Stimulated activated CD4-positive, alpha-beta T cell treated with anti-CD3 and anti-CD28 coated beads, Interleukin-1b, Interleukin-23, amount 100 ng/mL, for 48 hours (primary cell): ENCODE measurements around the gene GBX1.

Experiments
- DNase-seq: peaks from one replicate; pipeline ENCODE4 v3.0.0-alpha.2; 2020

The GBX1 gene

DNA sequence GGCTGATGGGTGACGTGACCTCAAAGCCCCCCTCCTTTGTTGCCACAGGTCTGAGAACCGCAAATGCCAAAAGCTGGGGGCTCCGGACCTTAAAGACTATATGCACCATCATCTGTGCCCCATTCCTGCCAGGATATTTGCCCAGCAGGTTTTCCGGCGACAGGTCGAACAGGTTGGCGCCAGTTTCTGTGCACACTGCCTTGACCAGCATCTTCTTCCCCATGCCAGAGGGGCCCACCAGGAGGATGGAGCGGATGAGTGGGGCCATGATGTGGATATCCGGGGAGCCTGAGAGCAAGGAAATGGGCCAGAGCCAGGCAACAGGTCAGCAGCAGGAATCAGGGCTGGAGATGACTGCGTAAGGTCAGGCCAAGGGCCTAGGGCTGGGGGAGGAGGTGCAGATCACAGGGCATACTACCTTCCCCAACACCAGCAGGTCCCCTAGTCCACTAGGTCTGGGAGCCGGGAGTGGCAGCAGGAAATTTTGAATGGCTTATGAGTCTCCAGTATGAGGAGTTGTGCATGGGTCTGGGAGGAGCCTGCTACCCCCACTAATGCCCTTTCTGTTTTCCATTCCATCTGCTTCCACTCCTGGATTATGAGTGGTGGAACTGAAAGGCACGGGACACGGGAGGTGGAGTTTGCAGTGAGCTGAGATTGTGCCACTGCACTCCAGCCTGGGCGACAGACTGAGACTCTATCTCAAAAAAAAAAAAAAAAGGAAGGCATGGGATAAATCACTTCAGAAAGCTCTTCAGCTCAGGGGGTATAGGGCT, 25.9 kb upstream of the GBX1 start:
- DNase-seq: no peak

DNA sequence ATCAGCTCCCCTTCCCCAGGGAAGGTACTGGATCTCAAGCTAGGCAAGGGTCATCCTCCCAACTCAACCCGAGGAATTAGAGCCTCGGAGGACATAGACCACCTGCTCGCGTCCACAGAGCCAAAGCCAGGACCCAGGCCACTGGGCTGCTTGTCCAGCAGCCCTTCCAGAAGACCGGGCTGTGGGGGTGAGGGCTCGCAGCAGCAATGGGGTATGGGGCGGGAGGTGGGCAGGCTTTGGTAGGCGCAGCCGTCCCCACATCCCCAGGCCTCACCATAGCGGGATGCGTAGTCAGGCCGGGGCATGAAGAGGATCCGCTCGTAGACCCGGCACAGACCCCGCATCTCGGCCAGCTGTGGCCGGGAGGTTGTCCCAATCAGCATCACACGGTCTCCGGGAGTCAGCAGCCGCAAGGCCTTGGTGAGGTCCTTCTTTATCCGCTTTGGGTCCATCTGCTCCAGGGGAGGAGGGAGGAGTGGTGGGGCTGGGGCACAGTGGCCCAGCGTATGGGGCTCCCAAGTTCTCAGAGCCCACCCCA, 24.6 kb upstream of the GBX1 start:
- DNase-seq: no peak

DNA sequence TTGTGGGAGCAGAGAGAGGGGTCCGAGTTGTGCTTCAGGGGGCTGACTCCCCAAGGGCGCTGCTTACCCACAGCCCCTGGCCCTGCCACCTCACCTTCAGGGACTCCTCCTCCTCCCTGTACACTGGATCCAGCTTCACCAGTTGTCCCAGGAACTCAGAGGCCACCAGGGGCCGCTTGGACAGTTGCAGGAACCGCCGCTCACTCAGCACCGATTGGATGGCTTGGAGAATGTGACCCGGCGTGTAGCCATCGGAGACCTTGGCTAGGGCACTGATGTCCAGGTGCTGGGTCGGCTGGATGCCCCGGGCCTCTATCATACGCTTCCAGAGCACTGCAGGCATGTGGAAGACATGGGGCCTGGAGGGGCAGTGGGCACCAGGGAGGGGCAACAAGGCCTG, 24.1 kb upstream of the GBX1 start:
- DNase-seq: no peak

DNA sequence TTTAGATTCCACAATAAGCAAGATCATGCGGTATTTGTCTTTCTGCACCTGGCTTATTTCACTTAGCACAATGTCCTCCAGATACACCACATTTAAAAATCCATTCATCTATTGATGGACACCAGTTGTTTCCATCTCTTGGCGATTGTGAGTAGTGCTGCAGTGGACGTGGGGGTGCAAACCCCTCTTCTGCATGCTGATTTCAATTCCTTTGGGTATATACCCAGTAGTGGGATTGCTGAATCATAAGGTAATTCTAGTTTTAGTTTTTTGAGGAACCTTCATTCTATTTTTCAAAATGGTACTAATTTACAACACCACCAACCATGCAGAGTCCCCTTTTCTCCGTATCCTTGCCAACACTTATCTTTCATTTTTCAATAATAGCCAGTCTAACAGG, 21.5 kb upstream of the GBX1 start:
- no peak for DNase-seq

DNA sequence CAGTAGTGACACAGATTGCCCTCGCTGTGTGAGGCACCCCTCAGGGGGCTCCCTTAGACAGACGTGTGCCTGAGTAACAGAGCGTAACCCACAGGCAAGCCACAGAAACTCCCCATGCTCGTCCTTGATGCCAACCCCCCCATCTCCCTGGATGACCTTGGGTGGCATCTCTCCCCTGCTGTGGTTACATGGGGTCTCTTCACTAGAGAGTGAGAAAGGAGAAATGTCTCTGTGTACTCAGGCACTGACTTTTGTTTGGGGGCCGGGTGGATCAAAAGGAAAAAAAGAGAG, 20.7 kb upstream of the GBX1 start:
- no peak for DNase-seq

DNA sequence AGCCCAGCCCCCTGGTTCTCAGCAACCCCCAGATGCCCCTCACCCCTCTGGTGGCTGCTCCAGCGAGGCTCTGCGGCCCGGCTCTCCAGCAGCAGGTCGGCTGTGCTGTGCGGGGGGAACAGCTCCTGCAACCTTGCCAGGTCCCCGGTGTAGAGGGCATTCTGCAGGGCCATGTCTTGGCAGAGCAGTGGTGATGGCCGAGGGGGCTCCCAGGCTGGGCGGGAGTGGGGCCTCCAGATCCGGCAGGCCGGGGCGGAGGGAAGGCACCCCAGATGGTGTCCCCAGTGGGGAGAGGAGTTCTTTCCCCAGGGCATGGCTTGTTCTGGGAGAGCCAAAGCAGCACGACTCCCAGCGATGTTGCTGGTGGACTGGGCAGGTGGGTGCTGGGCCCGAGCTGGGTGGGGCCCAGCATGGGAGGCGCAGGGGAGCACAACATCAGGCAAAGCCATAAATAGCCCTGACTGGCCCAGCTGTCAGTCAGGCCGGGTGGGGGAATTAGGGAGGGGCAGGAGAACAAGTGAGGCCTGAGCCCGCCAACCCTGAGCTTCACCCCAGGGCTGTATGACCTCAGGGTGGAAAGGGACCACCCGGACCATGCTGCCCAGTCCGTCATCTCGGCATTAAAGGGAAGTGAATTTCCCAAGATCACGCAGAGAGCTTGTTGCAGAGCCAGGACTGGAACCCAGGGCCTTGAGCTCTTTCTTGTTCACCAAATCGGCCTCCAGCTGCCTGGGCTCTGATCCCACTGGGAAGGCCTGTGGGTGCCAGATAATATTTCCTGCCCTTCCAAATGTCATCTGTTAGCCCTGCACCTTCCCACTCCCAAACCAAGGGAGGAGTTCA, 20.1 kb upstream of the GBX1 start:
- DNase-seq: no peak

DNA sequence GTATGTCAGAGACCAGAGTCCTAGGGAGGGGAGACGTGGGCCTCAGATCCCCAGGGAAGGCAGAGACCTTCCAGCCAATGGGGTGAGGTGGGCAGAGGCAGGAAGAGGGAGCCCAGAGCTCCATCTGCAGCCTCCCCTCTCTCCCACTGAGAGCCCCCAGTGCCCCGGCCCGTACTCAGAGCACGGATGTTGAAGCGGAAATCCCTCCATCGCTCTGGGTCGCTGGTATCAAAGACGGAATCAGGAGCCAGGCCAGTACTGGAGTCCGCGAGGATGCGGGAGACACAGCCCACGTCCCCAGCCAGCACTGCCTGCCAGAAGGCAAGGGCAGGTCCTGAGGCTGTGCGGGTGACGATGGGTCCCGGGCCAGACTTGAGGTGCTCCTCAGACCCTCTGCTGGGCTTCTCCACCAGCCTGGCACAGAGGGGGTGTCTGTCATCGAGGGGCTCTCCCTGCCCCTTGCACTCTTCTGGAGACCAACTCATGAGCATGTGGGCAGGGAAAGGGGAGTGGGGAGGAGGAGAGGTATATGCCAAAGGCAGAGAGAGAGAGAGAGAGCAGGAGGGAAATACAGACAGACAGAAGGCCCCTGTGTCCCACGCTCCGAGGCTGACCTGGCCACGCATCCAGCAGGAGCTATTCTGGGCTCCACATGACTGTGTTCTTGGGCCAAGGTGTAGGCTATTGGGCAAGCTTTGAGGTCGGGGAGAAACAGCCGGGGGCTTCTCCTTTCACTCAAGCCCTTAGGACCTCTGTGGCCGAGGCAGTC, 19.3 kb upstream of the GBX1 start, which contains the start of gene ASB10:
Gene ASB10 (minus strand): TSS at position 611 of the 769 bp plus-strand sequence. CDS start 120 bp downstream, at position 491.
- DNase-seq: no peak

DNA sequence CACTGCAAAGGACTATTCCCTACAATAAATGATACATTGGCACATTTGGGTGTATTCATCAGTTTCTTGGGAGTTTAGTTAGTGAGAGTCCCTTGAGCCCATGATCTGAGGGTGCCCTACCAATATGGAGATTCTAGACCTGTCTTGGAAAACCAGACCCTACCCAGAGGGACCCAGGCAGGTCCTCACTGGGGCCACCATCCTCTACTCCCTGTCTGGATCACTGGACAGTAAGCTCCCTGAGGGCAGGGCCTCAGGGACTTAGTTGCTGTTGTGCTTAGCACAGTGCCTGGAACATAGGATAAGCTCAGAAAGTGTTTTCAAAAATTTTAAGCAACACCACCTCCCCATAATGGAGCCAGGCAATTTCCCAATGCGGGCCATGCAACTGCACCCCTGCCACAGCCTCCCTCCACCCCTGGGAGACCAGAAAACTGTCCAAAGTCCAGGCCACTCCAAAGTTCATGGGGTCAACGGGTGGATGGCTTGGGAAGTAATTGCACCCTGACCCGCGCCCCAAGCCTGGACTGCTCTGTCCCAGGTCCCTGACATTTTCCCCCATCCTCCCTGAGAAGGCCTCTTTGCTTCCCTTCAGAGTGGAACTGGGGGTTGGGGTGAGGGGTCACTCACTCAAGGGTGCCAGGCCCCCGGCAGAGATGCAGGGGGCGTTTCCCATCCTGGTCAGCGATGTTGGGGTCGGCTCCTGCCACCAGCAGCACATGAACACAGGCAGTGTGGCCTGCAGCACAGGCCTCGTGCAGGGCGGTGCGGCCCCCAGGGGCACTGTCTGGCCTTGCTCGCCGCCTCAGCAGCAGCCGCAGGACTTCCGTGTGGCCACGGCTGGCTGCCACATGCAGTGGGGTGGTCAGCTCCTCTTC, 18.5 kb upstream of the GBX1 start:
- DNase-seq: no peak

DNA sequence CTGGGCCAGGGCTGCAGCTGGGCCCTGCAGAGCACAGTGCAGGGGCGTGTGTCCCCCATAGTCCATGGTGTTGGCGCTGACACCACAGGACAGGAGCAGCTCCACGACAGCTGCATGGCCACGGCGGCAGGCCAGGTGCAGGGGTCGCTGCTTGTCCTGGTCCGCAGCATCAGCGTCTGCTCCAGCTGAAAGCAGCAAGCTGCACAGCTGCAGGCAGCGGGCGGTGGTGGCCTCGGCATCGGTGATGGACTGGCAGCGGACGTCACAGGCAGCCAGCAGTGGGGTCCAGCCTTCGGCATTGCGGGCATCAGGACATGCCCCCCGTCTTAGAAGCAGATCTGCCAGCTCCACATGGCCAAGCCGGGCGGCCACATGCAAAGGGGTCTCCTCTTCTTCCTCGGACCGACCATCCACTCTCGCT, 13.5 kb upstream of the GBX1 start:
- no peak for DNase-seq

DNA sequence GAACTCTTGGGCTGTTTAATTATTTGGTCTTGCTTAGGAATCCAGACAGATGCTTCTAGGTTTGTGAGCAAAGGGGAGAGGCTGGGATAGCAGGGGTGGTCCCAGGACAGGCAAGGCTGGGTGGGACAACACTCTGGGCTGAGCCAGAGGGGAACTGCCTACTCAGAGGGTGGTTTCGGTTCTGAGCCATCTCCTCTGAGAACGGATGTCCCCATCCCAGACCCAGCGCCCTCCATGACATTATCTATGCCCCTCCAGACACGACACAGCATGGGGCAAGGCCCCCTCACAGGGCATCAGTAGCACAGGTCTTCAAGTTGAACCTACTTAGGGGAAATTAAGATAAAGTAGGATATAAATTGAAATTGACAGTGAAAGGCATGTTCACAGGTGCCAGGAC, 12.5 kb upstream of the GBX1 start:
- no peak for DNase-seq

DNA sequence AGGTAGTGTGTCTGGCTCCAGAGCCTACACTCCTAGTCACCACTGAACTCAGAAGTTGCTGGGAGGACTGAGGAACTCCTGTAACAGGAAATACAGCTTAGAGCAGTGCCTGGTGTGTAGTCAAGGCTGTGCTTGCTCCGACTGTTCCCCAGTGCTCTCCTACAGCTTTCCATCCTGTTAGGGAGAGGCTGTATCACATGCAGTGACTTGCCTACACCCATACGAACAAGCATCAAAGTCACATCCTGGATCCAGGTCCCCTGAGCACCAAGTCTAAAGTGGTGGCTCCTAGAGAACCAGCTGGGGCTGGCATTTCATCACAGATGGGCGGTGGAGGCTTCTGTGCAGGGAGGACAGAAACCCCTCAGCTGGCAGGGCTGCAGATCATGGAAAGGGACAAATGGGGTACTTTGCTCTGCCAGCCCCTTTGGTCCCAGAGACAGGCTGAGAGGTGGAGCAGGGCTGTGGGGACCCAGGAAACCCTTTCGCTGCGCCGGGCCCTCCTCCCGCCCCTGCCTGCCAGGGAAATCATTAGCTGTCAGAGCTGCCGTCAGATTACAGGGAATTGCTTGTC, 11.9 kb upstream of the GBX1 start:
- DNase-seq: no peak

DNA sequence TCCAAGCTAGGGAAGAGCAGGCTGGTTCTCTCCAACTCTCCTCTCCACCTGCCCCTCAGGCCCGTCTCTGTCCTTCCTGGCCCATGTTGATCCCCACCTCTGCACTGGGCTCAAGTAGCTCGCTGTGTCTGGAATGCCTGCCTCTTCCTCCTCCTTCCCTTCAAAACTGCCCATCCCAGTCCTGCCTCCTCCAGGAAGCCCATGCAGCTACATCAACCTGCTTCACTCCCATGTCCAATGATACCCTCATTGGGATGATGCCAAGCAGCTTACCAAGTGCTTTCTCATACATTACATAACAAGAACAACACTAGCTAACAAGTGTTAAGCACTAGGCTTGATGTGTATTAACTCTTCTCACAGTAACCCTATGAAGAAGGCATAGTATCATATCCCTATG, 11.3 kb upstream of the GBX1 start:
- DNase-seq: no peak

DNA sequence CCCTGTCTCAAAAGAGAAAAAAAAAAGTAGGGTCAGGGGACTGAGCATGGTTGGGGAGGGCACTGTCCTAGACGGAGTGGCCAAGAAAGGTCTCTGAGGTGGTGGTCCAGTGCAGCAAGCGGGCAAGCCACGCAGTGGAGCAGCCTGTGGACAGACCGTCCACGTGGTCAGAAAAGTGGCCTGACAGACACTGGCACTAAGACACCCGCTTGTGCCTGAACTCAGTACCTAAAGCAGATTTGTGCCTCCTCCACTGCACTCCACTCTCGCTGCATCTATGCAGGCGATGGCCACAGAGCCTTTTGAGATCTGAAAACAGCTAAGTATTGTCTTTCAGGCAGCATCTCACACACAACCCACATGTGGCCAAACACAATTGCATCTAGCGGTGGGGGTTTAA, 10.7 kb upstream of the GBX1 start:
- DNase-seq: no peak

DNA sequence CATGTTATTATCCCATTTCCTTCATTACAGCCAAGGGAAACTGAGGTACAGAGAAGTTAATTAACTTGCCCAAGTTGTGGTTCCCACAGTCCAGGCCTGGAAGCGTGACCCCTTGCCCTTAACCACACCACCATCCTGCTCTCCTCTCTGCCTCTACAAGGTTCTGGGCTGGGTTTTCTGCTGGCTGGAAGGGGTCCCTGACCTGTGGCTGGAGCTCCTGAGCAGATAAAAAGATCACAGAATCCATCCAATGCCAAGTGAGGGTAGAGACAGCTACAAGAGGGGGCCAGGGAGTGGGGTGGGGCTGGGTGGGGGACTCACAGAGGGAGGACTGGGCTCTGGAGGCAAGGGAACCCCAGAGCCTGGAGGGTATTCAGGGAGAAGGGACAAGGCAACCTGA, 9.8 kb upstream of the GBX1 start:
- DNase-seq: no peak

DNA sequence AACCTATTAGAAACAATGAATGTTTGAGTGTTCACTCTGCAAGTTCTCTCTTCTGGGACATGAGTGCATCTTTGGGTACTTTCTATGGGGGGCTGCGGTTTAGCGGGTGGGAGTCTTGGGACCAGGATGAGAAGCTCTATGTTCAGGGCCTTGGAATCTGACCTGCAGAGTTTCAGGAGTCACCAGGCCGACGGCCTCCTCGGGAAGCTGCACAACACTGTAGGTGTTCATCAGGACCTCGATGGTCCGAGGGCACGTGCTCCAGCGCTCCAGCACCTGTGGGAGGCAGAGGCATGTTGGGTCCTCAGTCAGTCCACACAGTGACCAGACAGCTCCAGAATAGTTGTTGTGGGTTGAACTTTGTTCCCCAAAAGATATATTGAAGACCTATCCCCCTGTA, 8.9 kb upstream of the GBX1 start:
- DNase-seq: no peak

DNA sequence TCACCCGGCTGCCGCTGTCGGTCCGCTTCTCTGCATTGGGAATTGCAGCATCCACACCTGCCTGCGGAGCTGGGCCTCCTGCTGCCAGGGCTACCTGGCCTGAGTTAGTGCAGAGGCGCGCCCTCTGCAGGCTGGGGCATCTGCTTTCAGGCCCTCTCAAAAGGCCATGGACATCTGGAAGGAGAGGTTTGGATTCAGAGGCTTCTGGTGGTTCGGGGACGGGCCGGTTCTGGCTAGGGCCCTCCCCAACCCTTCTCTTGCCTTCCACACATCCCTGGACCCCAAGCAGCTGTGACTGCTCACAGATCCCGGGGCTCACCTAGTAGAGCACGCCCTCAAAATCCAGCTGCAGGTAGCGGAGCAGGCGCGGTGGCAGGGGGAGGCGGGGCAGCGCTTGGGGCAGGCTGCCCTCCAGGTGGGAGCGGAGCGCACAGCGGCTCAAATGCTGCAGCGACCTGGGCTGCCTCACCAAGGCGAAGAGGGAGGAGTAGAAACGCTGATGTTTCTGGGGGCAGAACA, 8.4 kb upstream of the GBX1 start:
- DNase-seq: no peak

DNA sequence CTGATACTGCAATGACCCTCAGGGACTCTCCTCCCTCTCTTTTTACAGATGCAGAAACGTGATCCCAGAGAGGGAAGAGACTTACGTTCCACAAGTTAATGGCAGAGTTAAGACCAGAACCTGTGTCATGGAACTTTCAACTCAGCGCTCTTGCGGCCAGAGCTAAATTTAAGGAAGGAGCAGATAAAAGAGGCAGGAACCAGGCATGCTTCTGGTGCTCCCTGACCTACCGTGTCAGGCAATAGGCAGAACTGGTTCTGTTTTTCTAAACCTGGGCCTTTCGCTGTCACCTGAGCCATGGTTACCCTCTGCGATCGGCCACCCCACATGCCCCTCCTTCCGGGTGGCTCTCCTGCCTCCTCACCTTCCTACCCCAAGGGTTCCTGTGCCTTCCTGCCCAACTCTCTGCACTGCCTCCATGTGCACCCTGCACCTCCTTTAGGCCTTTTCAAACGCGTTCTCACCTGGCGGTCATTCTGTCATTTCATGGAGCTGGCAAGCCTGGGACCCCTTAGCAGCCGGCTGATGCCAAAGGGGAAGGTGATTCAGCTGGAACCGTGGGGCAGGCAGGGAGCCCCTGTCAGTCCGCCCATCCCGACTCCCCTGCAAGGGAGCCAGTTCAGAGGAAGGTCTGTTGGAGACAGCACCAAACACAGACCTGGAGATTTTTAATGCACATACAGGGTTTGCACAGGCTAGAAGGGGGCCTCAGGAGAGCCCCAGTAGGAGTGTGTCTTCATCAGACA, 7.7 kb upstream of the GBX1 start:
- no peak for DNase-seq

DNA sequence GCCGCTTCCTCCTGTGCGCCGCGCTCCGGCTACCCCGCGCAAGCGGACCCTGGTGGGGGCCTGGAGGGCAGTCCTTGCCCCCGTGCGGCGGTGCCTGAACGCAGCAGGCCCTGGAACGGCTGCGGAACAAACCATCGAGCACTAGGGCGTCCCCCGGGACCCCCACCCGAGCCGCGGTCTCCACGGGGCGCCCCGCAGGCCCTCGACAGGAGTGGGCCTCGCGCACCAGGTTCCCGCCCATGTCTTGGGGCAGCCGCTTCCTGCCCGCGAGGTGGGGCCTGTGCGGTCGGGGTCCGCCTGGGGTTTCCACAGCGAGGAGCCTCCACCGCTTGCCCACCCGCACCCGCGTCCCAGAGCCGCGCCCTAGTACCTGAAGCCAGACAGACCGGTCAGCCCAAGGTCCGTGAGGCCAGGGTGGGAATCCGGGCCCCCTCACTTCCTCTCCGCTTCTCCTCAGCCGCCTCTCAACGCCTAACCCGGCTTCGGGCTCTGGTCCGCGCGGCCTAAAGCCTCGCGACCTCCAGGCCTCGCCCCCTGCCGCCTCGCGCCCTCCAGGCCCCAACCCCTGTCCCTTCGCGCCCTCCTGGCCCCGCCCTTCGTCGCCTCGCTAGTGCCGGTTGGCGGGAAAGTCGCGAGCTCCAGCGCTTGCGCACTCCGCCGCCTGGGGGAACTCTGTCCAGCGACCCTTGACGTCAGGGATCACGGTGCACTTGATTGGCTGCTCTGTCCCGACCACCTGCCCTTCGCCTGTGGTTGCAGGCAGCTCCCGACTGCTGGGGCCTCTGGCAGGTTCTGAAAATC, 7.0 kb upstream of the GBX1 start:
- DNase-seq: peak; percentile 35

DNA sequence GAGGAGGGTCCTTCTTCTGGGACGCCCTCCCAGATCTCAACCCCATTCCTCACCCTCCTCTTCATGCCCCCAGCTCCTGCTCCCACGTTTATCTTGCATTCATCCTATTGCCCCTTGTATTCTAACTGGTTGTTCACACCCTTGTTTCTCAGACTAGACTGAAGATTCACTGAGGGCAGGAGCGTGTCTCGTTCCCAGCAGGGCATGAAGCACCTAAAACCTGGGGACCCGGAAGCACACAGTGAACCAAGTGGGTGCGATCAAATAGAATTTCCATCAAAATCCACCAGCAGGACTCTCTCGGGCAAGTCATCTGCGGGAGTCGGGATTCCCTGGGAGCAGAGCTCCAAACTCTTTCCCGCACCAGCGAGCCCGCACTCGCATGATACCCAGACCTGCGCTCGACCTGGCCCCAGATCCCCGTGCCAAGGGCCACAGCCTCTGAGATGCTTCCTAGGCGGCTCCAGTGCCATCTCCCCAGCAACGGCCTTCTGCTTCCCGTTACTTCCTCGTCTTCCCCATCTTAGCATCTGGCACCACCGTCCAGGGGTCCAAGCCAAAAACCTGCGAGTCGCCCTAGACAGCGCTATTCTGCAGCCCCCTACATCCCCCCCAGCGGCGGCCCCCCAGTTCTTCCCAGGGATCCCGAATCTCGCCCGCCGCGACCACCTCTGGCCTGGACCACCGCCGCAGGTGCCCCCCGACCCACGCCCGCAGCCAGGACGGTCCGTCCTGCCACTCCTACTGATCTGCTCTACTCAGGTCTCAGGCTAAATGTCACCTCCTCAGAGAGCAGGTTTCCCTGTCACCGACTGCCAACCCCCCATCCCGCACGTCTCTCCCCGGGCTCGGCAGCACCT, 6.1 kb upstream of the GBX1 start:
- no peak for DNase-seq
